Muscle of arm (tissue), 12 donors: Measurements from ENCODE around the gene PCP2. TPM values are rescaled to one million over a fixed set of nuclear protein-coding genes. Genes with fewer than 3 reads are reported as not detected.

Source experiments
- DNase-seq: peaks from one replicate; pipeline ENCODE4 v3.0.0-alpha.2; 2013
- polyA plus RNA-seq, 12 donors: library from polyadenylated mRNA; unstranded; fragments of 120-200 nt; gene quantifications; one replicate each; pipeline ENCODE4 v1.2.1, GENCODE V29; 2013; ENCODE audit not compliant: insufficient read length in 12 of 12

Gene PCP2
- polyA plus RNA-seq, 12 donors = 0.16 to 0.66 (median 0.40) TPM; not detected in 9

DNA sequence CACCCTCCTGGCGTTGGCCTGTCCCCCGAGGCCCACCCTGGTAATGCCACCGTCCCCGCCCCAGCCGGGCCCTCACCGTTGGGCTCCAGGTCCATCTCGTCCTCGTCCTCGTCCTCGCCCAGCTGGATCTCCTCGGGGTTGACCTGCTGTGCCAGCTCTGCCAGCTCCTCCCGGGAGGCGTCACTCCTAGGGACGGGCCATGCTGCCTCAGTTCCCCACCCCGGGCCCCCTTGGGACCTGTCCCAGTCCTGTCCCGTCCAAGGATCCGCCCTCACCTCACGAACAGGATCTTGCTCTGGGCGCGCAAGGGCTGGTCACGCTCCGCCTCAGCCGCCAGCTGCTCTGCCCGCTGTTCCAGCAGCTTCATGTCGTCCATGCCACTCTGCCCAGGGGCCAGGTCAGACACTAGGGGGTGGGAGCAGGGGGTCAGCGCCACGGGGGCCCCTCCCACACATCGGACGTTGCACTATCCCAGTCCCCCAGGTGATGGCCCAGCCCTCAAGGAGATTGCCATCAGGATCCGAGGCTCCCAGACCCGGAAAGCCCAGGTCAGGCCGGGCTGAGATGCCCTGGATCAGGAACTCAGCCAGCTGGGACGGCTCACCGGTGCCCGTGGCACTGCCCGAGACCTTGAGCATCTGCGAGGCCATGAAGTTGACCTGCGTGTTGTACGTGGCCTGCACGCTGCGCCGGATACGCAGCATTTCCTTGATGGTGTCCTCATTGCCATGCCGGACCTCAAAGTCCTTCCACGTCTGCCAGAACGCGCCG, 13.7 kb downstream of the PCP2 start:
- no peak for DNase-seq

DNA sequence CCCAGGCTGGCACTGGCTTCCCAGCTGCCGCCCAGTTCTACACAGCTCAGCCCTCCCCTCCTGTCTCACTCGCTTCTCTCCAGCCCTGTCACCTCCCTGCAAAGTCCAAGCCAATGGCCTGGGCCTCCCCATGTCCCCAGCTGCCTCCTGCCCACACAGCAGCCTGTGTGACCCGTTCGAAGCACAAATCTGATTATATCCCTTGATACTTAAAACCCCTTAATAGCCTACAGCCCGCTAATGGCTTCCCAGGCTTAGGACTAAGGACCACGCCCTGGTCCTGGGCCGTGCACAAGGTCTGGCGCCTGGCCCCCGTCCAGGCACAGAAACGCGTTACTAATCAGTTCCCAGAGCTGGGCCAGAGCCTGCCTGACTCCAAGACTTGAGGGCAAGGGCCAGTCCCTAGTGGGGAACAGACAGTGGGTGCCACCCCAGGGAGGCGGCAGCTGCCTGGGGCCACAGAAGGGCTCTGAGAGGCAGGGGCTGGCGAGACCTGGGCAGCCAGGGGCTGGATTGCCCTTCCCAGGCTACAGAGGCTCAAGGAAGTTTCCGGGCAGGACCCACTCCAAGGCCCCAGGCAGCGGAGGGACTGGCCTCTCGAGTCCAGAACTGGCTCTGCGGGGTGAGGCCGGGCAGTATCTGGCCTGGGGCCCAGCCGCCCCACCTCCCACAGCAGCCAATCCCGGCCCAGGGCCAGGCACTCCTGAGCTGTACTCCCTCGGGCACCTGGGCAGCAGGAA, 14.6 kb downstream of the PCP2 start:
- no peak for DNase-seq

DNA sequence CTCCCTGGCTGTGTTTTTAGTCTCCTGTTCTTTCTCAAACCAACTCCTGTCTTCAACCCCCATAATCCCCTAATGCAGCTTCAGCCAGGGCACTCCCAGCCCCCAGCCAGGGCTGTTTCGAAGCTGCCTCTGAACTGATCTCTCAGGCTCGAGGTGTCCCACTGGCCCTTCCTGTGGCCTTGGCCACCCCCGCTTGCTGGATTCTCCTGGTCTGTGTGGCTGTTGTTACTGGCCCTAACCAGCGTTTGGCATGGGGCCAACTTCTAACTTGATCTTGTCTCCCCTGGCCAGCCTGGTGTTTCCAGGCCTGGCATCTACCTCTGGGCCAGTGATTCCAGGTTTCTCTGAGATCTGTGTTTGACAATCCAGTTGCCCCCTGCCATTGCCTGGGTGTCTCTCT, 15.2 kb downstream of the PCP2 start:
- DNase-seq = no peak

DNA sequence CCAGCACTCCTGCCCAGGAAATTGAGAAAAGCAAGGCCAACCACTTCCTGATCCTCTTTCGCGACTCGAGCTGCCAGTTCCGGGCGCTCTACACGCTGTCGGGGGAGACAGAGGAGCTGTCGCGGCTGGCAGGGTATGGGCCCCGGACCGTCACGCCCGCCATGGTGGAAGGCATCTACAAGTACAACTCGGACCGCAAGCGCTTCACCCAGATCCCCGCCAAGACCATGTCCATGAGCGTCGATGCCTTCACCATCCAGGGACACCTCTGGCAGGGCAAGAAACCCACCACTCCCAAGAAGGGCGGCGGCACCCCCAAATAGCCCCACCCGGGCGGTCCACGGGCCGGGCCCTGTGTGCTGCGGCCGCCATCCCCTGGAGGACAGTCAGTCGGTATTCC, 15.8 kb downstream of the PCP2 start:
- no peak for DNase-seq

DNA sequence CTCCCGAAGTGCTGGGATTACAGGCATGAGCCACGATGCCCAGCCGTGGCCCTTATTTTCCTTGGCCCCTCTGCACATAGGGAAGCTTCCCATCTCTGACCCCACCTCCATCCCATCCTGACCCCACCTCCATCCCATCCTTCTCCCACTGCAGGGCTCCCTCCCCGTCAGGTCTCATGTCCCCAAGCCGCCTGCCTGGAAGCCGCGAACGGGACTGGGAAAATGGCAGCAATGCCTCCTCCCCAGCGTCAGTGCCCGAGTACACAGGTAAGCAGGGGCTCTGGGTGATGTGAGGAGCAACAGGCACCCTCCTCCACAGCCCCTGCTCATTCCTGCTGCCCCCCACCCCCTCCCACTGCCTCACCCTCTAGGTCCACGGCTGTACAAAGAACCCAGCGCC, 16.3 kb downstream of the PCP2 start:
- DNase-seq = no peak

GRCh38 chr19:7614859-7615741, 18.4 kb downstream of the PCP2 start:
- no peak for DNase-seq

- no peak for DNase-seq
These were observed 20.9 kb downstream of the PCP2 start for GRCh38 chr19:7612282-7613274.

DNA sequence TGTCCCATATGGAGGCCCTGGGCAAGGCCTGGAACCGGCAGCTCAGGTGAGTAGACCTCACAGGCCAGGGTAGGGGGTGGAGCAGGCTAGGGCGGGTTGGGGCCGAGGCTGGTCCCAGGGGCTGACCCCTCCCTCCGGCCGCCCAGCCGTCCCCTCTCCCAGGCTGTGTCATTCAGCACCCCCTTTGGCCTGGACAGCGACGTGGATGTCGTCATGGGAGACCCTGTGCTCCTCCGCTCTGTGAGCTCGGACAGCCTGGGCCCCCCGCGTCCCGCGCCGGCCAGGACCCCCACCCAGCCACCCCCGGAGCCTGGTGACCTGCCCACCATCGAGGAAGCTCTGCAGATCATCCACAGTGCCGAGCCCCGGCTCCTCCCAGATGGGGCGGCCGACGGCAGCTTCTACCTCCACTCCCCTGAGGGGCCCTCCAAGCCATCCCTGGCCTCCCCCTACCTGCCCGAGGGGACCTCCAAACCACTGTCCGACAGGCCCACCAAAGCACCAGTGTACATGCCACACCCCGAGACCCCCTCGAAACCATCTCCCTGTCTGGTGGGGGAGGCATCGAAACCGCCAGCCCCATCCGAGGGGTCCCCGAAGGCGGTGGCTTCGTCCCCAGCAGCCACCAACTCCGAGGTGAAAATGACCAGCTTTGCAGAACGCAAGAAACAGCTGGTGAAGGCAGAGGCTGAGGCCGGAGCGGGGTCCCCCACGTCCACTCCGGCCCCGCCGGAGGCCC, 21.8 kb downstream of the PCP2 start:
- DNase-seq = no peak

GRCh38 chr19:7610491-7611240, 22.9 kb downstream of the PCP2 start:
- no peak for DNase-seq

- DNase-seq = no peak
These were observed 25.5 kb downstream of the PCP2 start for GRCh38 chr19:7607874-7608560.

DNA sequence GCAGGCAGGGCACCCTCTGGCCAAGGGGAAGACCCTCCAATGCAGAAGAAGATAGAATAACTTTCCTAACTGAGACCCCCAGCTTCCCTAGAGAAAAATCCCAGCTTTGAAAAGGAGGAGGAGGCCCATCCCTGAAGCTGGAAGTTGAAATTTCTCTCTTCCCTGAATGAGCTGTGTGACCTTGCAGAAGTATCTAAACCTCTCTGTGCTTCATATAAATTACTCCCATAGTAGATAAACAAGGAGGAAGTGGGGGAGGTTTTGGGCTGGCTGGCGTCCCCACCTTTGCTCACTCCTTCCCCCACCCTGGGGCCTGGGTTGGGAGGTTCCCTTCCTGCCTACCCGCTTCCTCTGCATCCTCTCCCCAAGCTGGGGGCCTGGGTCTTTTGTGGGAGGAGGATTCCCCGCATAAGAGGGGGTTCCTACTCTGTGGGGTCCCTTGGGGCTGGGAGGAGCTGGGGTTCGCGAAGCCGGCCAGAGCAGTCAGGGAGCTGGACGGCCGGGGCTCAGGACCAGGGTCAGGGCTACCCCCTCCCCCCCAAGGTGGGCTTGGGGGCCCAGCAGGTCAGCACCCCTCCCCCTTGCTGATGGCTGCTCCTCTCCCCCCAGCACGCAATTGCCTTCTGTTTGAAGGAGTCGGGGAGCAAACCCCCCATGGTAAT, 26.2 kb downstream of the PCP2 start:
- DNase-seq = no peak

DNA sequence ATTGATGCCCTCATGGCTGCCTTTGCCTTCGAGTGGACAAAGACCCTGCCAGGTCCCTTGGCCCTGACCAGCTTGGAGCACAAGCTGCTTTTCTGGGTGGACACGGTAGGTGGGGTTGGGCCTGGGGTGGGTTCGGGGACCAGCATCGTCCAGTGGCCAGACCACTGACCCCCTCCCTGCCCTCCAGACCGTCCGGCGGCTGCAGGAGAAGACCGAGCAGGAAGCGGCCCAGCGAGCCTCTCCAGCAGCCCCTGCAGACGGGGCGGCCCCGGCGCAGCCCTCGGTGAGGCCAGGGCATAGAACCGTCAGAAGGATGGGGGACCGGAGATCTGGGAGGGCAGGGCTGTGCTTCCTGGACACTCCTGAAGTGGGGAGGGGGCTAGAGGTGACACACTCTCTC, 27.2 kb downstream of the PCP2 start:
- no peak for DNase-seq

GRCh38 chr19:7605490-7606222, 27.9 kb downstream of the PCP2 start:
- no peak for DNase-seq

GRCh38 chr19:7603919-7604318, 29.6 kb downstream of the PCP2 start:
- DNase-seq = no peak

DNA sequence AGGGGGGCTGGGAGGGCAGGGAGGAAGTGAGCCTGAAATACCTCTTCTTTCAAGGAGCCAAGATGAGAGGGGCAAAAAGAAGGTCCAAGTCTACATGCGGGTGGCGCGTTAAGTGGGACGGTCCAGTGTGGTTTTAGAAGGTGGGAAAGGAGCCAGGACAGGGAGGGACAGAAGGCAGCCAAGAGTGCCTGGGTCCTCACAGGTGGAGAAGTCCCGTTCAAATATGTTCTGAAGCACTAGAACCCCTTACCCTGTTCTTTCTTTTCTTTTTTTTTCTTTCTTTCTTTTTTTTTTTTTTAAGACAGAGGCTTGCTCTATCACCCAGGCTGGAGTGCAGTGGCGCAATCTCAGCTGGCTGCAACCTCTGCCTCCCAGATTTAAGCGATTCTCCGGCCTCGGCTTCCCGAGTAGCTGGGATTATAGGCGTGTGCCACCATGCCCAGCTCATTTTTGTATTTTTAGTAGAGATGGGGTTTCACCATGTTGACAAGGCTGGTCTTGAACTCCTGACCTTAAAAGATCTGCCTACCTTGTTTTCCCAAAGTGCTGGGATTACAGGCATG, 30.5 kb downstream of the PCP2 start:
- DNase-seq = no peak

DNA sequence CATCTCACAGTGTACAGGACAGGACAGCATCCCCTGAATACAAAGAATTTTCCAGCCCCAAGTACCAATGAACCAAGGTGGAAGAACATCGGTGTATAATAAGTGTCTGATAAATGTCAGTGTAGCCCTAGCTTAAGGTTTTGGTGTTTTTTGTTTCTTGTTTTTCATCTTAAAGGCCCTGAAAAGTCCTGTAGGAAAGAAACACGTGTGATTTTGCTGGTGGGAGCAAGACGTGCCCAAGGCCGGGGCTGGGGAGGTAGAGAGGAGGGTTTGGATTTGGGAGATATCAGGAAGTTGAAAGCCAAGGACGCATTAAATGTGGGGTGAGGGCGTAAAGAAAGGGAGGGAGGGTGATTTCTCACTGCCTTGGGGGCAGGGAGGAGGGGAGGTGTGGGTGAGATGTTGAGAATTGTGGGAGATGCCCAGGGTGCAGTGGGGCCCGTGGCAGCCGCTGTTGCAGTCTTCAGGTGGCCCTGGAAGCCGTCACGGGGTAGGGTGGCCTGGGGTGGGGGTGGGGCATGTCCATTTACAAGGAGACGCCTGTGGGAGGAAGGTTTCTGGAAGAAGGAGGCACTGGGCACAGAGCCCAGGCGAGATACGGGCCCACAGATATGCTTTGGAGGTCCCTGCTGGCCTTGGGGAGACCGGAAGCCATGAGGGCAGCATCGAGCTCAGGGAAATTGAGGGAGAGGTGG, 31.1 kb downstream of the PCP2 start:
- DNase-seq = no peak

GRCh38 chr19:7600721-7601120, 32.8 kb downstream of the PCP2 start:
- DNase-seq = no peak
